ENCODE measurements around the gene MYO3B.

The MYO3B gene

DNA sequence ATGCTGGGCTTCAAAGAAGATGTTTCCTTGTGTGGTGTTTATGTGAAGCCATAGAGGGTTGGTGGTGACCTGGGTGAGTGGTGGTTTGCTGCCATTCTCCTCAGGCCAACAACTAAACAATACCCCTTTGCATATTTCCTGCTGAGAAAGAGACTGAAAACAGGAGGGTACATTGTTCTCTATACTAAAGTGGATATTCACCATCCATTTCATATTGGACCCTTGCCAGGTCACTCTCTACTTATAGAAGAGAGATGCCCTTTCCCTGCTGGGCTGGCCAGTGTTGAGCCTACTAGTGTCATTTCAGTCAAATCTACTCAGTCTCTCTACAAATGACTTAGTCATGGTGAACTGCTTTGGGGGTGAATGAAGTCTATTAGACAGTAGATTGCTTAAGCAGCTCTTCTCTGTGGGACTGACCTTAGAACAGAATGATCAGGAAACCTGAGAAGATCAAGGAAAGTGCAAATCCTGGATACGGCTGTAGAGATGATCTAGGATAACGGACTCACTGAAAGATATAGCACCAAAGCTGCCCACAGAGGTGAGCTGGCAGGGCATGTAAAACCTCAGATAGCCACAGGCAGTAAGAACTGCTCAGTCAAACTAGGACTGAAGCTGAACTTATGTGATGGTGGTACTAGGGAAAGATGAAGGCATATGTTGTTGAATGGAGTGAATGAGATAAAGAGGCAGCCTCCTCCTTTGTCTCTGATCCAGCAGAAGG is 154.9 kb downstream of the MYO3B start:
- TF ChIP-seq, protein P1, sequence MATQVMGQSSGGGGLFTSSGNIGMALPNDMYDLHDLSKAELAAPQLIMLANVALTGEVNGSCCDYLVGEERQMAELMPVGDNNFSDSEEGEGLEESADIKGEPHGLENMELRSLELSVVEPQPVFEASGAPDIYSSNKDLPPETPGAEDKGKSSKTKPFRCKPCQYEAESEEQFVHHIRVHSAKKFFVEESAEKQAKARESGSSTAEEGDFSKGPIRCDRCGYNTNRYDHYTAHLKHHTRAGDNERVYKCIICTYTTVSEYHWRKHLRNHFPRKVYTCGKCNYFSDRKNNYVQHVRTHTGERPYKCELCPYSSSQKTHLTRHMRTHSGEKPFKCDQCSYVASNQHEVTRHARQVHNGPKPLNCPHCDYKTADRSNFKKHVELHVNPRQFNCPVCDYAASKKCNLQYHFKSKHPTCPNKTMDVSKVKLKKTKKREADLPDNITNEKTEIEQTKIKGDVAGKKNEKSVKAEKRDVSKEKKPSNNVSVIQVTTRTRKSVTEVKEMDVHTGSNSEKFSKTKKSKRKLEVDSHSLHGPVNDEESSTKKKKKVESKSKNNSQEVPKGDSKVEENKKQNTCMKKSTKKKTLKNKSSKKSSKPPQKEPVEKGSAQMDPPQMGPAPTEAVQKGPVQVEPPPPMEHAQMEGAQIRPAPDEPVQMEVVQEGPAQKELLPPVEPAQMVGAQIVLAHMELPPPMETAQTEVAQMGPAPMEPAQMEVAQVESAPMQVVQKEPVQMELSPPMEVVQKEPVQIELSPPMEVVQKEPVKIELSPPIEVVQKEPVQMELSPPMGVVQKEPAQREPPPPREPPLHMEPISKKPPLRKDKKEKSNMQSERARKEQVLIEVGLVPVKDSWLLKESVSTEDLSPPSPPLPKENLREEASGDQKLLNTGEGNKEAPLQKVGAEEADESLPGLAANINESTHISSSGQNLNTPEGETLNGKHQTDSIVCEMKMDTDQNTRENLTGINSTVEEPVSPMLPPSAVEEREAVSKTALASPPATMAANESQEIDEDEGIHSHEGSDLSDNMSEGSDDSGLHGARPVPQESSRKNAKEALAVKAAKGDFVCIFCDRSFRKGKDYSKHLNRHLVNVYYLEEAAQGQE (IDR thresholded peaks at IDR 0.05; ENCODE audit: low read depth) = no peak
- TF ChIP-seq TAF1 (IDR thresholded peaks at IDR 0.05; ENCODE audit: low read depth) (no peak), EP300 (IDR thresholded peaks at IDR 0.05; ENCODE audit: borderline replicate concordance) (no peak), NFIC (IDR thresholded peaks at IDR 0.05) (peak; percentile 70)

DNA sequence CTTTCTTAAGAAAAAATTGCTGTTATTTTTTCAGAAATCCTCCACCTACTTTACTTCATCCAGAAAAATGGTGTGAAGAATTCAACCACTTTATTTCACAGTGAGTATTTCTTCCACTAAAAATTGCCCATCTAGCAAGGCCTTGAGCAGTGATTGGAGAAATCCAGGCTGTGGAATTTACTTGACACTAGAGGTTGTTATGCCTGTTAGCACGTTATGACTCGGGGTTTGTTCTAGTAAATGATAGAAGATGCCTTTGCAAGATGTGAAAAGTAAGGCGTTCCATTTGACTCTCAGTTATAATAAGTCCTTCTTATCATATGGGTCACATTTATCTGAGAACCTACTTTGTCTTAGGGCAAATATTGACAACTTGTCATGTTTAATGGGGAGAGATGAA is 157.4 kb downstream of the MYO3B start:
- no peak for TF ChIP-seq RAD21 (IDR thresholded peaks at IDR 0.05; ENCODE audit: low read depth)
- no peak for TF ChIP-seq TAF1 (IDR thresholded peaks at IDR 0.05; ENCODE audit: low read depth)
- no peak for TF ChIP-seq CREB1 (IDR thresholded peaks at IDR 0.05; ENCODE audit: low read depth)
- TF ChIP-seq FOXM1 (IDR thresholded peaks at IDR 0.05; ENCODE audit: borderline replicate concordance, low read depth) = no peak
- TF ChIP-seq YY1 (IDR thresholded peaks at IDR 0.05; ENCODE audit: low read depth) = no peak
- no peak for TF ChIP-seq ZBTB7A (IDR thresholded peaks at IDR 0.05; ENCODE audit: low read depth)
- no peak for TF ChIP-seq EP300 (IDR thresholded peaks at IDR 0.05; ENCODE audit: borderline replicate concordance)
- no peak for TF ChIP-seq TEAD4 (IDR thresholded peaks at IDR 0.05)
- TF ChIP-seq, protein P2, sequence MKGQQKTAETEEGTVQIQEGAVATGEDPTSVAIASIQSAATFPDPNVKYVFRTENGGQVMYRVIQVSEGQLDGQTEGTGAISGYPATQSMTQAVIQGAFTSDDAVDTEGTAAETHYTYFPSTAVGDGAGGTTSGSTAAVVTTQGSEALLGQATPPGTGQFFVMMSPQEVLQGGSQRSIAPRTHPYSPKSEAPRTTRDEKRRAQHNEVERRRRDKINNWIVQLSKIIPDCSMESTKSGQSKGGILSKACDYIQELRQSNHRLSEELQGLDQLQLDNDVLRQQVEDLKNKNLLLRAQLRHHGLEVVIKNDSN (IDR thresholded peaks at IDR 0.05) = no peak

DNA sequence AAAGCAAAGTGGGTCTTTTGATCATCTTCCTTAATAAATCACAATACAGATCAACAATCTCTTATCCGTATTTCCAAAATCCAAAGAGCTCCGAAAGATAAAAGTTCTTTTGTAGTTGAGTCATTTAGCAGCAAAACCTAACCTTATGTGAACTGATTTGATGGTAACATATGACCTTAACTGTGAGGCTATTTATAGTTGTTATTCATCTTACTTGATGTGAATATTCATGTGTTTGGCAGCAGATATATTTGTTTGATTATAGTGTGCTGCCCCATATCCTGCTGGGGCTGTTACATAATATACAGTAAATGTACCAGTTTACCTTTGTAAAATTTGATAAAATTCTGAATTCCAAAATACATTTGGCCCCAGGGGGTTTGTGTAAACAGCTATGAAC is 158.5 kb downstream of the MYO3B start:
- no peak for TF ChIP-seq EP300 (IDR thresholded peaks at IDR 0.05; ENCODE audit: borderline replicate concordance)

DNA sequence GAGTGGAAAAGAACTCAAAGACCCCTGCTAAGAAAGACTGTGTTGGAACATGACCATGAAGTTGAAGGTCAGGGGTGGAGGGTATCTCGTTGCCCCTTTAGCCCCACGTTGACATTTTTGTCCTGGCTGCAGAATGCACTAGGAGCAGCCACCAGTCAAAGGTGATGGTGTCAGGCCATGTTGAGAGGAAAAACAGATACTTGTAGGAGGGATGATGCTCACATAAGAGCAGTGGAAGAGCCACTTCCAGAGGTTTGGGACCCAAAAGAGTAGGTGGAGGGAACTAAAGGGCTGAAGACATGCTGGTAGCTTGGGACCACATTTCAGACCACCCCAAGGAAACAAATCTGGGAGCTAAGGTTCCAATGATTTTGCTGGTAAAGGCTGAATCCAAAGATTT is 159.0 kb downstream of the MYO3B start:
- TF ChIP-seq, protein P2 (IDR thresholded peaks at IDR 0.05) = no peak
- TF ChIP-seq YY1 (IDR thresholded peaks at IDR 0.05; ENCODE audit: low read depth) (no peak), RAD21 (IDR thresholded peaks at IDR 0.05; ENCODE audit: low read depth) (no peak), TEAD4 (IDR thresholded peaks at IDR 0.05) (no peak), ZBTB7A (IDR thresholded peaks at IDR 0.05; ENCODE audit: low read depth) (no peak), TAF1 (IDR thresholded peaks at IDR 0.05; ENCODE audit: low read depth) (no peak), CREB1 (IDR thresholded peaks at IDR 0.05; ENCODE audit: low read depth) (no peak), EP300 (IDR thresholded peaks at IDR 0.05; ENCODE audit: borderline replicate concordance) (no peak), TCF12 (IDR thresholded peaks at IDR 0.05; ENCODE audit: low read depth) (no peak), EGR1 (IDR thresholded peaks at IDR 0.05) (no peak)
- TF ChIP-seq, protein P1 (IDR thresholded peaks at IDR 0.05; ENCODE audit: low read depth) = no peak

DNA sequence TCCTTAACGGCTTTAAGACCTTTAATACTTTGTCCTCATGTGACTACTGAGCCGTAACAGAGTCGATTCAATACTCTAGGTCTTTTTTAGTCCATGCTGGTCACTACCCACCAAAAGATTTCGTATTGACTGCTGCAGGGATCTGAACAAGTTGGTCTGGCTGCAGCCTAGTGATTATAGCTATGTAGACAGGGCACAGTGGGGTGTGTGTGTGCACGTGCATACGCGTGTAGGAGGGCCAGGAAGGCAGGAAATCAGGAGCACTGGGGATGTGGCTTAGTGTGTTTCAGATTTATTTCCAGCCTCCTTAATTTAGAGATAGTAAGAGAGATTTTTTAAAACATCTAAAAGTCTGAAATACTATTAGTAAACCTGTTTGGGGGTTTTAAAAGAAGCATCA is 161.4 kb downstream of the MYO3B start:
- no peak for TF ChIP-seq CREB1 (IDR thresholded peaks at IDR 0.05; ENCODE audit: low read depth)
- no peak for TF ChIP-seq TCF12 (IDR thresholded peaks at IDR 0.05; ENCODE audit: low read depth)
- TF ChIP-seq, protein P1 (IDR thresholded peaks at IDR 0.05; ENCODE audit: low read depth) = no peak
- TF ChIP-seq FOXM1 (IDR thresholded peaks at IDR 0.05; ENCODE audit: borderline replicate concordance, low read depth) = no peak
- no peak for TF ChIP-seq EP300 (IDR thresholded peaks at IDR 0.05; ENCODE audit: borderline replicate concordance)
- TF ChIP-seq ZBTB7A (IDR thresholded peaks at IDR 0.05; ENCODE audit: low read depth) = no peak
- no peak for TF ChIP-seq NFIC (IDR thresholded peaks at IDR 0.05)
- no peak for TF ChIP-seq CEBPB (IDR thresholded peaks at IDR 0.05)
- TF ChIP-seq TAF1 (IDR thresholded peaks at IDR 0.05; ENCODE audit: low read depth) = no peak
- TF ChIP-seq YY1 (IDR thresholded peaks at IDR 0.05; ENCODE audit: low read depth) = no peak
